H1 (cell line): Measurements from ENCODE around the gene BIRC2. TPM values are rescaled to one million over a fixed set of nuclear protein-coding genes. Genes with fewer than 3 reads are reported as not detected.

ENCODE experiments used
- CHD7 ChIP-seq: fragments of 300-600 bp; sonication (generic); IDR thresholded peaks from 2 replicates; pipeline ENCODE4 v1.7.1; 2012; ENCODE audit warnings: low read length, moderate library complexity, mild to moderate bottlenecking, inconsistent platforms; ENCODE audit not compliant: insufficient replicate concordance
- JUN ChIP-seq: IDR thresholded peaks from 2 replicates; pipeline ENCODE4 v1.6.1; 2011; ENCODE audit warnings: low read depth, mild to moderate bottlenecking, improper control_type of control experiment, low read length
- KDM4A ChIP-seq: IDR thresholded peaks from one replicate; pipeline ENCODE4 v1.7.1; 2012; ENCODE audit warnings: low read depth, mild to moderate bottlenecking, moderate library complexity, low read length, inconsistent platforms; ENCODE audit not compliant: severe bottlenecking
- MAX ChIP-seq: IDR thresholded peaks from 2 replicates; pipeline ENCODE4 v1.6.1; 2012; ENCODE audit warnings: inconsistent platforms
- polyA plus RNA-seq, 7 experiments: library from polyadenylated mRNA; depleted of rRNA in 3 of 7; stranded (reverse) in 5 of 7; unstranded in 2 of 7; fragments of >200 nt in 5 of 7; fragments of 200-250 nt in 2 of 7; gene quantifications; 1 replicate in 5 of 7; 2 replicates in 1 of 7; 4 replicates in 1 of 7; pipeline versions ENCODE4 v1.2.1 to v1.2.3, GENCODE V29; 2011 to 2013; ENCODE audit warnings: missing spikeins in 2 of 7, mixed read lengths in 2 of 7
- total RNA-seq: library from RNA; stranded (reverse); fragmentation: NEBNext Ultra II Directional; extraction: Animal tissue kit (Norgen Biotek cat#: 25700); gene quantifications from 2 replicates; pipeline ENCODE4 v1.2.1, GENCODE V29; 2021

BIRC2 gene
- total and polyA plus RNA-seq, 2 of the 8 experiments (the other 6 are each of a cell fraction or from before 2014, with no cell fraction given) = 18.4 to 24.7 TPM

GRCh38 chr11:102317099-102317767 is 29.8 kb upstream of the BIRC2 start, which contains the start of gene BIRC3 (continued):
- TF ChIP-seq CHD7 = no peak
- no peak for TF ChIP-seq JUN
- peak; percentile 91 for TF ChIP-seq MAX
- peak; percentile 82 for TF ChIP-seq KDM4A
